Mesothelial cell of epicardium (in vitro differentiated cells): Measurements from ENCODE around the gene PDIA5. TPM values are rescaled to one million over a fixed set of nuclear protein-coding genes. Genes with fewer than 3 reads are reported as not detected.

Experiments used
- DNase-seq, 2 experiments: peaks; one replicate each; pipeline ENCODE4 v3.0.0; 2021; ENCODE audit warnings: low spot score in 2 of 2; ENCODE audit not compliant: unreplicated experiment in 2 of 2
- H3K27ac Mint-ChIP-seq: 2 replicates; pipeline ENCODE4 v1.8.0; 2021; ENCODE audit warnings: mixed read lengths
- H3K27me3 Mint-ChIP-seq: 2 replicates; pipeline ENCODE4 v1.8.0; 2021; ENCODE audit warnings: low read depth, mixed read lengths
- H3K36me3 Mint-ChIP-seq: 2 replicates; pipeline ENCODE4 v1.8.0; 2021; ENCODE audit warnings: mixed read lengths
- H3K4me1 Mint-ChIP-seq: 2 replicates; pipeline ENCODE4 v1.8.0; 2021; ENCODE audit warnings: mixed read lengths
- H3K4me3 Mint-ChIP-seq: 2 replicates; pipeline ENCODE4 v1.8.0; 2021; ENCODE audit warnings: mild to moderate bottlenecking, moderate library complexity, mixed read lengths
- H3K9me3 Mint-ChIP-seq: 2 replicates; pipeline ENCODE4 v1.8.0; 2021; ENCODE audit warnings: mixed read lengths
- total RNA-seq: library from RNA; stranded (reverse); gene quantifications from 3 replicates; pipeline ENCODE4 v1.2.1, GENCODE V29; 2021
- TF ChIP-seq, protein P1 (sequence below): fragments of 200-600 bp; sonication (generic); IDR thresholded peaks from one replicate; pipeline ENCODE4 v1.5.0; 2021; ENCODE audit warnings: antibody characterized with exemption; ENCODE audit not compliant: unreplicated experiment

Gene PDIA5
- total RNA-seq, 1 donor from 2014 or later = 19.1 TPM

DNA sequence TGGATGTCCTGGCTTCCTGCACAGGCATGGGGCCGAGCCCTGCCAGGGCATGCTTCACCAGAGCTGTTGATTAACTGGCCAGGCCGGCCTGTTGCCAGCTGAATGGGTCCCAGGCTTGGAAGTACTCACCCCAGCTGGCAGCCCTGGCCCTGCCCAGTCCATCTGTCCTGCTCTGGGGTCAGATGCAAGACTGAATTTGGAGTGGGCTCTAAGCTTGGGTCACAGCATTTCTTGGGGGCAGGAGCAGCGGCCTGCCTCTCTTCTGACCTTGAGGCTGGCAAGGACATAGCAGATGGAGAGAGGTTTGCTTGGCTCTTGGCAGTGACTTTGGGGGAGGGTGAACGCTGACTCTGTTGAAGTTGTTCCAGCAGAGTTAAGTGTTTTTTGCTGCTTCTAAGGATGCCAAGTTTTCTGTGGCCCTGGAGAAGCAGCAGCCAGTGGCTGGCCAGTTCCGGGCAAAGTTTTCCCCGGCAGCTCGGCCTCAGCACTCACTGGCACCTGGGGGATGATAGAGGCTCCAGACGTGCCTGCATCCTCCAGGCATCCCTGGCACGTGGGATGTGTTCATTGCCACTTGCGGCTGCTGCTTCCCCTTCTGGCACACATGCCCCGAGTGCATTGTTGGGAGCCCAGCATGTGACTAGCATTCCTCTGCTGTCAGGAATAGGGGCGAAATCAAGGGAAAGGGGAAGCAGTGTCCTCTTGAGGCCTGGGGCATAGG lies 22.9 kb downstream of the PDIA5 start:
- no peaks in the 10 kb centered on the region for H3K9me3 Mint-ChIP-seq
- H3K27ac Mint-ChIP-seq = no peak overlapping the region

DNA sequence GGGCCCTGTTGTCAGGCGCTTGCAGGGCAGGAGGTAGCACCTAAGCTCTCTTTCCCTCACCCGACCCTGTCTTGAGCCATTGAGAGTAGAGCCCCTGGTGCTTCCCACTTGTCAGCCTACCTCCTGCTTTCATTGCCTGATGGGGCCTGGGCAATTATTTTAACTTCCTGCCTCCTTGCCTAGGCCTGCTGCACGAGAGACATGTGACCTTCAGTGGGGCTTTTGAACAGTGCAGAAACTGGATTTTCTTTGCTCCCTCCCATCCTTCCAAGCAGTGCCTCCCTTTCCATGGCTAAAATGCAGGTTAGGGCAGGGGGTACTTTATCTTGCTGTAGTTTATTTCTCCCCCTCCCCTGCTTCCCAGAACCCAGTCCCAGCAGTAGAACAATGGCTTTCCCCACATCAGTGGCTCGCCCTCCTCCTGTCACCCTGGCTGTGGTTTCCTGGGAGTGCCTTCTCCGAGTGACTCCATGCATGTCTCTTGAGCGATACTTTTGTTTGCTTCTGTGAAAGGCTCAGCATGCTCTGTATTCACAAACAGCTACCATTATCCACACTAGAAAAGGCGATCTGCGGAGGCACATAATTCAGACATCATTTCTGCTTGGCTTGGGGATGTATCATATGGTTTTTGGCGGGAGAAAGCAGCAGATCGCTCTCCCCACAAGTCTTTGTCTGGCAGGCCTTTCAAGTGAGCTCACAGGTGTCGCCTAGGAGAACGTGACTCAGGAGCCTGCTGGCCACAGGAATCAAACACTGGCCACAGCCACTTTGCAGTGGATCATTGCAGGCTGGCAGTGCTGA lies 24.1 kb downstream of the PDIA5 start:
- no peak for DNase-seq
- TF ChIP-seq, protein P1, sequence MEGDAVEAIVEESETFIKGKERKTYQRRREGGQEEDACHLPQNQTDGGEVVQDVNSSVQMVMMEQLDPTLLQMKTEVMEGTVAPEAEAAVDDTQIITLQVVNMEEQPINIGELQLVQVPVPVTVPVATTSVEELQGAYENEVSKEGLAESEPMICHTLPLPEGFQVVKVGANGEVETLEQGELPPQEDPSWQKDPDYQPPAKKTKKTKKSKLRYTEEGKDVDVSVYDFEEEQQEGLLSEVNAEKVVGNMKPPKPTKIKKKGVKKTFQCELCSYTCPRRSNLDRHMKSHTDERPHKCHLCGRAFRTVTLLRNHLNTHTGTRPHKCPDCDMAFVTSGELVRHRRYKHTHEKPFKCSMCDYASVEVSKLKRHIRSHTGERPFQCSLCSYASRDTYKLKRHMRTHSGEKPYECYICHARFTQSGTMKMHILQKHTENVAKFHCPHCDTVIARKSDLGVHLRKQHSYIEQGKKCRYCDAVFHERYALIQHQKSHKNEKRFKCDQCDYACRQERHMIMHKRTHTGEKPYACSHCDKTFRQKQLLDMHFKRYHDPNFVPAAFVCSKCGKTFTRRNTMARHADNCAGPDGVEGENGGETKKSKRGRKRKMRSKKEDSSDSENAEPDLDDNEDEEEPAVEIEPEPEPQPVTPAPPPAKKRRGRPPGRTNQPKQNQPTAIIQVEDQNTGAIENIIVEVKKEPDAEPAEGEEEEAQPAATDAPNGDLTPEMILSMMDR = no peak
- Mint-ChIP-seq H3K27me3 (no peaks in the 10 kb centered on the region), H3K27ac (no peak overlapping the region), H3K4me1 (peaks cover 2% of the 10 kb centered on the region), H3K4me3 (no peak overlapping the region), H3K36me3 (peaks cover 2% of the 10 kb centered on the region), H3K9me3 (no peaks in the 10 kb centered on the region)

More for the DNA sequence above, 22.9 kb downstream of the PDIA5 start:
- TF ChIP-seq, protein P1 = no peak
- Mint-ChIP-seq H3K4me3 (no peak overlapping the region), H3K4me1 (peaks cover 12% of the 10 kb centered on the region), H3K27me3 (no peaks in the 10 kb centered on the region), H3K36me3 (peaks cover 2% of the 10 kb centered on the region)
- DNase-seq = no peak

DNA sequence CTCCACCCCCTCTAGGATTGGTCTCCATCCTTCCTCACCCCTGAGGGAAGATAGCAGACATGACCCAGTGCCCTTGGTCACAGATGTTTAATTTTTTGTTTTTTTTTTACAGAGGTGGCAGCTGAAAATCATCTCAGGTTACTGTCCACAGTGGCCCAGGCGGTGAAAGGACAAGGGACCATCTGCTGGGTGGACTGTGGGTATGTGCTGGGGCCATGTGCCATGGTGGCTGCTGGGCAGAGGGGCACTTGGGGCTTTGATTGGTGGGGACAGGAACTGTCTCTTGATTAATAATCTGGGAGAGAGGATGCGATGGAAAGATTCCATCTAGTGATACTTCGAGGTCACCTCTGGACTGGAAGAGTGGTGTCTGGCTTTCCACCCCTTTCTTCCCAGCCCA lies 25.4 kb downstream of the PDIA5 start:
- Mint-ChIP-seq H3K27ac (no peak overlapping the region), H3K4me1 (peaks cover 4% of the 10 kb centered on the region), H3K9me3 (no peaks in the 10 kb centered on the region), H3K27me3 (no peaks in the 10 kb centered on the region), H3K4me3 (no peak overlapping the region), H3K36me3 (peaks cover 2% of the 10 kb centered on the region)
- DNase-seq = no peak
- TF ChIP-seq, protein P1 = no peak

DNA sequence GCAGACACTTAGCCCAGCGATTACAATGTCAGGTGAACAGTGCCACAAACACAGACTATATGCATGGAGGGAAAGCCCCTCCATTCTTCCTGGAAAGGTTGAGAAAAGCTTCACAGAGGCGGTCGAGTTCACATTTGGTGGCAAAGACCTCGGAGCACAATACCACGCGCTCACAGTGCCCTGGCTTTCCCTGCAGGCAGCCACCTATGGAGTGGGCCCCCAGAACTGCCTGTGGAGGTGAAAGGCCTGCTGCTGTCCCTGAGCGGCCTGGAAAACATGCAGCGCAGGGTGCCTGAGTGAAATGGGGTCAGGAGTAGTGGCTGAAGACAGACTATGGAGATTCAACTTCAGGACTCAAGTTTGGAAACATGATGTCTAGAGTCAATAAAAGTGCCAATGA lies 26.9 kb downstream of the PDIA5 start:
- TF ChIP-seq, protein P1 = no peak
- no peak overlapping the region for H3K27ac Mint-ChIP-seq
- no peak for DNase-seq
- H3K9me3 Mint-ChIP-seq = no peaks in the 10 kb centered on the region
- H3K4me1 Mint-ChIP-seq = peaks cover 12% of the 10 kb centered on the region
- peaks cover 2% of the 10 kb centered on the region for H3K36me3 Mint-ChIP-seq
- no peak overlapping the region for H3K4me3 Mint-ChIP-seq
- no peaks in the 10 kb centered on the region for H3K27me3 Mint-ChIP-seq

DNA sequence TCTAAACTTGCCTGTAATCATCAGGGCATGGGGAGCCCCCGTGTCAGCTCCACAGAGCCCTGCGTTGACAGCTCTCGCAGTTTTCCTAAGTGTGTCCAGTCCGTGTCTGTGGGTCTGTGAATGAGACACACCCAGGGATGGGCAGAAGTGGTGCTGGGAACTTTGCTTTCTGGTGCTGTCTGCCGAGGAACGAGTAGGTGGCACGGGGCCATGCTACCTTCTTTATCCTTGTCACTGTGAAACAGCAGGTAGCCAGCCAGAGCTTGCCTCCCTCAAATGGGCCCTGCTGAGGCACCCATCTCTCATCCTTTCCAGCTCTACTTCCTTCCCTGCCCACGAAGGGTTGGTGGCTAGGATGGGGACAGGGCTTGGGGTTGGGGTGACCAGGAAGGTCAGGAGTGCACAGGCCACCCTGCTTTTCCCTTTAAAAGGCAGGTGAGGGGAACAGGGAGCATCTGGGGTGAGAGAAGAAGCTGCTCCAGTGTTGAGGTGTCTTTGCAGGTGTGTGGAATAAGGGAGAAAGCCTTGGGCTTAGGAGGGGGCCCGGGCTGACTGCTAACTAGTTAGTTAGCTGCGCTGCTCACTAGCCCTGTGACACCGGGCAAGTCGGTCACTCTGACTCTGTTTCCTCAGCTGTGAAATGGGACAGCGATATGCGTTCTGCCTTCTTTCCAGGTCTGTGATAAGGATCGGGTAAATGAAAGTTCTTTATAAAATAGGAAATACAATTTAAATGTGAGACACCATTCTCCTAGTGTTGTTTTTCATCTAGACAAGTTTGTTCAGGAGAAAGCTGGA lies 27.9 kb downstream of the PDIA5 start:
- no peak for DNase-seq
- H3K27me3 Mint-ChIP-seq = no peaks in the 10 kb centered on the region
- H3K4me1 Mint-ChIP-seq = peaks cover 20% of the 10 kb centered on the region
- TF ChIP-seq, protein P1 = no peak
- H3K9me3 Mint-ChIP-seq = no peaks in the 10 kb centered on the region
- H3K36me3 Mint-ChIP-seq = peaks cover 2% of the 10 kb centered on the region
- H3K27ac Mint-ChIP-seq = no peak overlapping the region
- no peak overlapping the region for H3K4me3 Mint-ChIP-seq
